ENCODE data around the gene DNMBP.

GRCh38 chr10:99860466-99860865 is 149.3 kb downstream of the DNMBP start:
- TF ChIP-seq POLR2A (IDR thresholded peaks at IDR 0.05; ENCODE audit: low read length) = no peak
- TF ChIP-seq GATA1 (IDR thresholded peaks at IDR 0.05; ENCODE audit: low read depth, low read length) = no peak
